H1 (cell line): ENCODE results near the gene ZFP36L2. TPM values are rescaled to one million over a fixed set of nuclear protein-coding genes. Genes with fewer than 3 reads are reported as not detected.
A peak's percentile ranks its signal among the peaks of the same experiment; 100 is the strongest.

Source experiments
- CTCF ChIA-PET: fragments of 300-600 bp; sonication (Branson Sonifier 250); formaldehyde crosslinking; loops from one replicate; lab custom pipeline; 2021; ENCODE audit not compliant: partially characterized antibody; lab: Charles Lee
- POLR2A ChIA-PET: fragments of 300-600 bp; sonication (Branson Sonifier 250); formaldehyde crosslinking; loops from one replicate; lab custom pipeline; 2021; ENCODE audit warnings: inconsistent platforms; ENCODE audit not compliant: partially characterized antibody; lab: Charles Lee
- DNase-seq, 2 experiments: peaks; one replicate each; pipeline versions ENCODE4 v3.0.0 to v3.0.0-alpha.2; 2010 to 2022; ENCODE audit warnings: low spot score in 2 of 2, low read depth in 1 of 2, mixed read lengths in 1 of 2
- FAIRE-seq: peaks from 2 replicates; lab custom pipeline; 2011; peaks lifted over from hg19 to GRCh38; lab: Jason Lieb, UNC
- H2AFZ ChIP-seq: 2 replicates; pipeline ENCODE4 v1.8.1; 2012; ENCODE audit warnings: low read length, inconsistent platforms
- H2AK5ac ChIP-seq: 2 replicates; pipeline ENCODE4 v1.6.1; 2013; ENCODE audit warnings: low read depth, low read length
- H2BK120ac ChIP-seq: replicated peaks from 2 replicates; pipeline ENCODE3; 2013; ENCODE audit warnings: low read depth, low read length, inconsistent platforms
- H2BK12ac ChIP-seq: 2 replicates; pipeline ENCODE4 v1.6.1; 2013; ENCODE audit warnings: low read depth, low read length
- H2BK15ac ChIP-seq: 2 replicates; pipeline ENCODE4 v1.6.1; 2013; ENCODE audit warnings: low read length
- H2BK20ac ChIP-seq: 2 replicates; pipeline ENCODE4 v1.6.1; 2013; ENCODE audit warnings: low read length
- H2BK5ac ChIP-seq: 2 replicates; pipeline ENCODE4 v1.6.1; 2013; ENCODE audit warnings: low read depth, low read length
- H3K14ac ChIP-seq: 2 replicates; pipeline ENCODE4 v1.6.1; 2013; ENCODE audit warnings: inconsistent platforms; ENCODE audit not compliant: insufficient read length
- H3K18ac ChIP-seq: 2 replicates; pipeline ENCODE4 v1.6.1; 2013; ENCODE audit warnings: low read length; ENCODE audit errors: extremely low read depth
- H3K23ac ChIP-seq: 2 replicates; pipeline ENCODE4 v1.6.1; 2013; ENCODE audit warnings: inconsistent platforms; ENCODE audit not compliant: insufficient read length
- H3K23me2 ChIP-seq: 2 replicates; pipeline ENCODE4 v1.6.1; 2013; ENCODE audit warnings: low read depth, low read length
- H3K27ac ChIP-seq: 2 replicates; pipeline ENCODE4 v1.6.1; 2011; ENCODE audit warnings: low read depth, low read length, inconsistent platforms
- H3K27me3 ChIP-seq, 4 experiments: replicated peaks in 1 of 4; 1 replicate in 1 of 4; 2 replicates in 3 of 4; pipeline versions ENCODE4 v1.6.1 to v1.8.1; 2011 to 2013; ENCODE audit warnings: low read length in 3 of 4, mild to moderate bottlenecking in 3 of 4, inconsistent platforms in 2 of 4, mixed read lengths in 2 of 4, moderate library complexity in 1 of 4; ENCODE audit not compliant: control insufficient read depth in 3 of 4, insufficient read depth in 3 of 4; ENCODE audit errors: extremely low read depth in 1 of 4
- H3K36me3 ChIP-seq, 4 experiments: 2 replicates each; pipeline versions ENCODE4 v1.6.1 to v1.8.1; 2011 to 2013; ENCODE audit warnings: mild to moderate bottlenecking in 4 of 4, low read length in 3 of 4, moderate library complexity in 2 of 4, control low read depth in 1 of 4, inconsistent platforms in 1 of 4; ENCODE audit not compliant: insufficient read depth in 4 of 4, control insufficient read depth in 2 of 4
- H3K4ac ChIP-seq: replicated peaks from 2 replicates; pipeline ENCODE3; 2013; ENCODE audit warnings: low read length, low read depth, mixed read lengths, inconsistent platforms; ENCODE audit not compliant: insufficient read length
- H3K4me1 ChIP-seq, 4 experiments: replicated peaks in 1 of 4; 1 replicate in 1 of 4; 2 replicates in 3 of 4; pipeline versions ENCODE4 v1.6.1 to v1.8.1; 2011 to 2013; ENCODE audit warnings: low read length in 3 of 4, inconsistent platforms in 2 of 4, mixed read lengths in 1 of 4; ENCODE audit not compliant: insufficient read depth in 4 of 4, control insufficient read depth in 3 of 4
- H3K4me2 ChIP-seq, 2 experiments: 2 replicates each; pipeline versions ENCODE4 v1.6.1 to v1.8.1; 2011 to 2013; ENCODE audit warnings: low read depth in 2 of 2, low read length in 2 of 2, control low read depth in 1 of 2, inconsistent platforms in 1 of 2, mild to moderate bottlenecking in 1 of 2; ENCODE audit not compliant: insufficient read depth in 1 of 2
- H3K4me3 ChIP-seq, 4 experiments: fragments of 200-600, 300-600 bp in 1 of 4; sonication (generic), shearing (Covaris generic), sonication (Bioruptor Twin) in 1 of 4; 2 replicates each; pipeline versions ENCODE4 v1.5.1 to v1.8.1; 2011 to 2016; ENCODE audit warnings: low read length in 4 of 4, low read depth in 3 of 4, control low read depth in 2 of 4, inconsistent platforms in 2 of 4, mild to moderate bottlenecking in 2 of 4, mixed read lengths in 1 of 4, moderate library complexity in 1 of 4; ENCODE audit not compliant: insufficient read depth in 2 of 4; ENCODE audit errors: extremely low read depth in 1 of 4
- H3K56ac ChIP-seq: replicated peaks from 2 replicates; pipeline ENCODE3; 2013; ENCODE audit warnings: low read depth, mild to moderate bottlenecking, mixed read lengths, low read length, inconsistent platforms; ENCODE audit not compliant: insufficient read length
- H3K79me1 ChIP-seq: 2 replicates; pipeline ENCODE4 v1.6.1; 2013; ENCODE audit warnings: low read depth, low read length, control low read depth
- H3K79me2 ChIP-seq, 2 experiments: 2 replicates each; pipeline versions ENCODE4 v1.6.1 to v1.8.1; 2012 to 2013; ENCODE audit warnings: low read length in 2 of 2, mild to moderate bottlenecking in 2 of 2, inconsistent platforms in 1 of 2; ENCODE audit not compliant: insufficient read depth in 2 of 2, control insufficient read depth in 1 of 2
- H3K9ac ChIP-seq, 4 experiments: replicated peaks in 1 of 4; 1 replicate in 1 of 4; 2 replicates in 3 of 4; pipeline versions ENCODE4 v1.6.1 to v1.8.1; 2011 to 2013; ENCODE audit warnings: low read depth in 3 of 4, low read length in 3 of 4, control low read depth in 2 of 4, mild to moderate bottlenecking in 2 of 4, moderate library complexity in 2 of 4, inconsistent platforms in 1 of 4; ENCODE audit errors: extremely low read depth in 1 of 4
- H3K9me3 ChIP-seq, 2 experiments: 2 replicates each; pipeline versions ENCODE4 v1.6.1 to v1.8.1; 2012 to 2013; ENCODE audit warnings: mild to moderate bottlenecking in 2 of 2, moderate library complexity in 2 of 2, control low read depth in 1 of 2, inconsistent platforms in 1 of 2, low read depth in 1 of 2, low read length in 1 of 2, mixed read lengths in 1 of 2; ENCODE audit not compliant: insufficient read depth in 2 of 2
- H4K20me1 ChIP-seq, 2 experiments: replicated peaks in 1 of 2; 2 replicates each; pipeline versions ENCODE3 to v1.8.1; 2011 to 2013; ENCODE audit warnings: inconsistent platforms in 2 of 2, low read length in 2 of 2, mild to moderate bottlenecking in 1 of 2; ENCODE audit not compliant: insufficient read depth in 2 of 2, control insufficient read depth in 1 of 2
- H4K5ac ChIP-seq: 2 replicates; pipeline ENCODE4 v1.6.1; 2013; ENCODE audit warnings: low read length, low read depth, mixed read lengths, inconsistent platforms; ENCODE audit not compliant: insufficient read length
- H4K8ac ChIP-seq: 2 replicates; pipeline ENCODE4 v1.8.0; 2013; ENCODE audit warnings: mild to moderate bottlenecking, moderate library complexity, low read length, inconsistent platforms; ENCODE audit not compliant: insufficient read depth; ENCODE audit errors: extremely low read depth
- H4K91ac ChIP-seq: replicated peaks from 2 replicates; pipeline ENCODE3; 2013; ENCODE audit warnings: low read length, mixed read lengths, inconsistent platforms; ENCODE audit not compliant: insufficient read length
- BACH1 ChIP-seq: IDR thresholded peaks from 2 replicates; pipeline ENCODE4 v1.6.1; 2012; ENCODE audit warnings: low read length, improper control_type of control experiment
- RBBP5 ChIP-seq: IDR thresholded peaks from 2 replicates; pipeline ENCODE4 v1.7.1; 2012; ENCODE audit warnings: low read depth, mild to moderate bottlenecking, inconsistent platforms, low read length, moderate library complexity, borderline replicate concordance
- SAP30 ChIP-seq: fragments of 300-600 bp; sonication (generic); IDR thresholded peaks from 2 replicates; pipeline ENCODE4 v1.7.1; 2012; ENCODE audit warnings: low read length, moderate library complexity, mild to moderate bottlenecking, inconsistent platforms; ENCODE audit not compliant: insufficient read depth, insufficient replicate concordance
- TBP ChIP-seq: IDR thresholded peaks from 2 replicates; pipeline ENCODE4 v1.6.1; 2011; ENCODE audit warnings: low read depth, low read length, improper control_type of control experiment
- TEAD4 ChIP-seq: IDR thresholded peaks from 2 replicates; pipeline ENCODE4 v1.6.1; 2012; ENCODE audit warnings: low read depth, low read length, inconsistent platforms, mixed read lengths
- WGBS, 2 experiments: shearing (Covaris generic) in 1 of 2; methylation state at CpG; one replicate each; pipeline versions ENCODE4 v1.1.6 to v1.1.7; 2013 to 2015; ENCODE audit warnings: low lambda C conversion rate in 2 of 2, mixed read lengths in 2 of 2, inconsistent platforms in 1 of 2, low coverage in 1 of 2, missing lambda C conversion rate in 1 of 2; ENCODE audit not compliant: insufficient replicate concordance in 2 of 2, insufficient coverage in 1 of 2, insufficient read length in 1 of 2; ENCODE audit errors: extremely low coverage in 1 of 2, missing lambda C conversion rate in 1 of 2; 5-methylcytosine and 5-hydroxymethylcytosine counted together
- polyA plus RNA-seq, 7 experiments: library from polyadenylated mRNA; depleted of rRNA in 3 of 7; stranded (reverse) in 5 of 7; unstranded in 2 of 7; fragments of >200 nt in 5 of 7; fragments of 200-250 nt in 2 of 7; gene quantifications; 1 replicate in 5 of 7; 2 replicates in 1 of 7; 4 replicates in 1 of 7; pipeline versions ENCODE4 v1.2.1 to v1.2.3, GENCODE V29; 2011 to 2013; ENCODE audit warnings: missing spikeins in 2 of 7, mixed read lengths in 2 of 7
- total RNA-seq: library from RNA; stranded (reverse); fragmentation: NEBNext Ultra II Directional; extraction: Animal tissue kit (Norgen Biotek cat#: 25700); gene quantifications from 2 replicates; pipeline ENCODE4 v1.2.1, GENCODE V29; 2021
- TF ChIP-seq, protein P1 (sequence below): IDR thresholded peaks from 2 replicates; pipeline ENCODE4 v1.6.1; 2011; ENCODE audit warnings: low read length, improper control_type of control experiment

ZFP36L2 gene
- total and polyA plus RNA-seq, 2 of the 8 experiments (the other 6 are each of a cell fraction or from before 2014, with no cell fraction given), result 13.4 to 102 TPM

GRCh38 chr2:43188561-43189386 lies 37.6 kb downstream of the ZFP36L2 start:
- no peak overlapping the region for H2BK120ac ChIP-seq
- H3K18ac ChIP-seq, result peak overlapping the region; percentile 32
- no peak overlapping the region for H3K56ac ChIP-seq
- H2BK15ac ChIP-seq, result no peak overlapping the region; the same call in 1 of the 2 replicates
- H3K4me1 ChIP-seq, result peaks cover 0 to 20% (median 6%) of the 10 kb centered on the region in 4 experiments; a peak in 5 of 7 replicates
- no peak overlapping the region for H4K8ac ChIP-seq
- H3K9ac ChIP-seq, result no peak overlapping the region
- H3K14ac ChIP-seq, result no peak overlapping the region
- H3K23me2 ChIP-seq, result no peaks in the 10 kb centered on the region
- H3K4me3 ChIP-seq, result no peak overlapping the region
- no peak overlapping the region for H3K23ac ChIP-seq
- no peaks in the 10 kb centered on the region for H3K36me3 ChIP-seq
- no peak overlapping the region for H3K4ac ChIP-seq
- no peak overlapping the region for H3K4me2 ChIP-seq
- CTCF ChIA-PET, result interaction anchor here (0.7 to 2.6 kb wide), 14 partner anchors 10 to 353 kb away, joined by 3 to 10 read pairs (median 5); partner anchors contain the start of gene ZFP36L2
- H3K79me2 ChIP-seq, result no peaks in the 10 kb centered on the region
- no peak overlapping the region for H2AFZ ChIP-seq
- H2AK5ac ChIP-seq, result no peak overlapping the region
- peak overlapping the region; percentile 59 for H4K91ac ChIP-seq
- H4K20me1 ChIP-seq, result no peaks in the 10 kb centered on the region
- POLR2A ChIA-PET, result interaction anchor here (0.9 to 2.8 kb wide), 2 partner anchors 9 to 38 kb away, joined by 4 to 12 read pairs; partner anchors contain the start of gene ZFP36L2
- H2BK5ac ChIP-seq, result no peak overlapping the region
- H3K79me1 ChIP-seq, result no peaks in the 10 kb centered on the region
- DNase-seq (no peak), FAIRE-seq (no peak)
- WGBS, 2 experiments, result 92% methylated on average over 15 of the region's 16 CpGs; no CpG with 5 or more reads in 1 of the 2 experiments
- H3K9me3 ChIP-seq, result no peaks in the 10 kb centered on the region
- no peaks in the 10 kb centered on the region for H3K27me3 ChIP-seq
- no peak overlapping the region for H4K5ac ChIP-seq
- H2BK20ac ChIP-seq, result no peak overlapping the region; the same call in 1 of the 2 replicates
- H3K27ac ChIP-seq, result no peak overlapping the region
- peak overlapping the region; percentile 90; the same call in 1 of the 2 replicates for H2BK12ac ChIP-seq
- TF ChIP-seq, protein P1, sequence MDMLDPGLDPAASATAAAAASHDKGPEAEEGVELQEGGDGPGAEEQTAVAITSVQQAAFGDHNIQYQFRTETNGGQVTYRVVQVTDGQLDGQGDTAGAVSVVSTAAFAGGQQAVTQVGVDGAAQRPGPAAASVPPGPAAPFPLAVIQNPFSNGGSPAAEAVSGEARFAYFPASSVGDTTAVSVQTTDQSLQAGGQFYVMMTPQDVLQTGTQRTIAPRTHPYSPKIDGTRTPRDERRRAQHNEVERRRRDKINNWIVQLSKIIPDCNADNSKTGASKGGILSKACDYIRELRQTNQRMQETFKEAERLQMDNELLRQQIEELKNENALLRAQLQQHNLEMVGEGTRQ, result no peak
- TF ChIP-seq RBBP5 (no peak), BACH1 (no peak), TEAD4 (no peak), TBP (no peak), SAP30 (no peak)
